Ishikawa (cell line): Measurements from ENCODE around the gene CALN1.
A peak's percentile ranks its signal among the peaks of the same experiment; 100 is the strongest.

ENCODE experiments used
- CEBPB ChIP-seq: IDR thresholded peaks from 2 replicates; pipeline ENCODE4 v1.6.1; 2012
- CREB1 ChIP-seq: IDR thresholded peaks from 2 replicates; pipeline ENCODE4 v1.6.1; 2012; ENCODE audit warnings: low read depth
- EGR1 ChIP-seq: IDR thresholded peaks from 2 replicates; pipeline ENCODE4 v1.6.1; 2012
- EP300 ChIP-seq: IDR thresholded peaks from 2 replicates; pipeline ENCODE4 v1.6.1; 2012; ENCODE audit warnings: borderline replicate concordance
- FOXM1 ChIP-seq: IDR thresholded peaks from 2 replicates; pipeline ENCODE4 v1.6.1; 2012; ENCODE audit warnings: low read depth, borderline replicate concordance
- MAX ChIP-seq: IDR thresholded peaks from 2 replicates; pipeline ENCODE4 v1.6.1; 2012
- NFIC ChIP-seq: IDR thresholded peaks from 2 replicates; pipeline ENCODE4 v1.6.1; 2012
- RAD21 ChIP-seq: IDR thresholded peaks from 2 replicates; pipeline ENCODE4 v1.6.1; 2012; ENCODE audit warnings: low read depth
- REST ChIP-seq: IDR thresholded peaks from 2 replicates; pipeline ENCODE4 v1.6.1; 2012; ENCODE audit warnings: low read depth, mild to moderate bottlenecking
- TAF1 ChIP-seq: IDR thresholded peaks from 2 replicates; pipeline ENCODE4 v1.6.1; 2012; ENCODE audit warnings: low read depth, mild to moderate bottlenecking
- TCF12 ChIP-seq: IDR thresholded peaks from 2 replicates; pipeline ENCODE4 v1.6.1; 2012; ENCODE audit warnings: low read depth
- TEAD4 ChIP-seq: IDR thresholded peaks from 2 replicates; pipeline ENCODE4 v1.6.1; 2012
- USF1 ChIP-seq: IDR thresholded peaks from 2 replicates; pipeline ENCODE4 v1.6.1; 2012
- YY1 ChIP-seq: IDR thresholded peaks from 2 replicates; pipeline ENCODE4 v1.6.1; 2012; ENCODE audit warnings: low read depth
- ZBTB7A ChIP-seq: IDR thresholded peaks from 2 replicates; pipeline ENCODE4 v1.6.1; 2012; ENCODE audit warnings: low read depth

Gene CALN1

GRCh38 chr7:72015136-72015535, 397.0 kb downstream of the CALN1 start:
- TF ChIP-seq FOXM1, result no peak
- no peak for TF ChIP-seq NFIC
- no peak for TF ChIP-seq TEAD4
- TF ChIP-seq REST, result no peak
- no peak for TF ChIP-seq RAD21
- TF ChIP-seq CEBPB, result no peak
- no peak for TF ChIP-seq EGR1
- no peak for TF ChIP-seq MAX
- TF ChIP-seq YY1, result no peak
- no peak for TF ChIP-seq EP300
- TF ChIP-seq TCF12, result no peak
- TF ChIP-seq CREB1, result no peak
- TF ChIP-seq TAF1, result no peak
- no peak for TF ChIP-seq USF1
- no peak for TF ChIP-seq ZBTB7A

- TF ChIP-seq REST (no peak), USF1 (peak; percentile 40)
Observed at GRCh38 chr7:72007018-72007417, 405.1 kb downstream of the CALN1 start.

GRCh38 chr7:72003236-72003635, 408.9 kb downstream of the CALN1 start:
- TF ChIP-seq RAD21, result no peak

GRCh38 chr7:71996141-71996540, 416.0 kb downstream of the CALN1 start:
- no peak for TF ChIP-seq TCF12
- no peak for TF ChIP-seq ZBTB7A

GRCh38 chr7:71995111-71995510, 417.0 kb downstream of the CALN1 start:
- no peak for TF ChIP-seq EP300

- no peak for TF ChIP-seq EGR1
- no peak for TF ChIP-seq EP300
- TF ChIP-seq TCF12, result no peak
- no peak for TF ChIP-seq CREB1
- TF ChIP-seq YY1, result no peak
- no peak for TF ChIP-seq REST
- TF ChIP-seq USF1, result no peak
Observed at GRCh38 chr7:71991586-71991985, 420.6 kb downstream of the CALN1 start.
